Subcutaneous adipose tissue (tissue), 4 donors: ENCODE results near the gene TMPRSS11E. TPM values are rescaled to one million over a fixed set of nuclear protein-coding genes. Genes with fewer than 3 reads are reported as not detected.

ENCODE experiments used
- CTCF ChIP-seq: fragments of 450-650 bp; IDR thresholded peaks from one replicate; pipeline ENCODE4 v1.5.1; 2016; ENCODE audit warnings: low read depth, mild to moderate bottlenecking, control low read depth, antibody characterized with exemption, moderate library complexity
- total RNA-seq, 4 donors: library from RNA; depleted of rRNA; stranded (reverse); fragments of >200 nt; gene quantifications; one replicate each; pipeline ENCODE4 v1.1.0, GENCODE V29; 2016

The TMPRSS11E gene
- total RNA-seq, 4 donors from 2014 or later, result not detected

GRCh38 chr4:68410643-68411042 is 36.6 kb upstream of the TMPRSS11E start:
- TF ChIP-seq CTCF, result no peak

GRCh38 chr4:68416591-68416990 is 30.7 kb upstream of the TMPRSS11E start:
- TF ChIP-seq CTCF, result no peak

DNA sequence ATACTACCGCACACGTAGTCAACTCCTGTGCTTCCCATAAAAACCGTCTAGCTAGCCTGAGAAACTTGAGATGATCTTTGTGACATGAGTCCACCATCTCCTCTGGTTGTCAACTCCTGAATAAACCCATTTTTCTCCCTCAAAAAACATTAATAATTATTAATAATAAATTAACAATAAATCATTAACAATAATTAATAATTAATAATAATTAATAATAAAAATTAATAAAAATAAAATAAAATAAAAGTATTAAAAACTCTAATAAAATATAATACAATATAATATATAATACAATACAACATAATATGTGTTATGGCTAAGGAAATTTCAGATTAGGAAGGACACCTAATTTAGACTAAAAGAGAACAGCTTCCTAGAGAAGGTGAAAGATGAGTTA is 20.7 kb upstream of the TMPRSS11E start:
- no peak for TF ChIP-seq CTCF

DNA sequence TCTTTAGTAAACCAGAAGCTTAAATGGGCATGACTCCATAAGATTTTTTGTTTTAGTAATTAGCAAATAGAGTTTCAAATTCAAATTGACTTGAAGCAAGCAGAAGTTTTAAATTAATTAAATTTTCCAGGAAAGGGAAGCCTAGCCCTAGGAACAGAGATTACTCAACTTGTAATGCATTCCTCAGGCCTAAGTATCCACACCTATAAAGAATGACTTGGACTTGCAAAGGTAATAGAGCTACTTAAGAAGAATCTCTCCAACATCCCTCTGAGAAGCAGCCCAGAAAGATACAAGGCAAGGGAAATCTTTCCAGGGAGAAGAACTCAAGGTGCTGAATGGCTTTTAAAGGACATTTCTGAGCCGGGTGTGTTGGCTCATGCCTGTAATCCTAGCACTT is 16.9 kb upstream of the TMPRSS11E start:
- no peak for TF ChIP-seq CTCF

- TF ChIP-seq CTCF, result no peak
These were observed 14.9 kb upstream of the TMPRSS11E start for GRCh38 chr4:68432320-68432719.

DNA sequence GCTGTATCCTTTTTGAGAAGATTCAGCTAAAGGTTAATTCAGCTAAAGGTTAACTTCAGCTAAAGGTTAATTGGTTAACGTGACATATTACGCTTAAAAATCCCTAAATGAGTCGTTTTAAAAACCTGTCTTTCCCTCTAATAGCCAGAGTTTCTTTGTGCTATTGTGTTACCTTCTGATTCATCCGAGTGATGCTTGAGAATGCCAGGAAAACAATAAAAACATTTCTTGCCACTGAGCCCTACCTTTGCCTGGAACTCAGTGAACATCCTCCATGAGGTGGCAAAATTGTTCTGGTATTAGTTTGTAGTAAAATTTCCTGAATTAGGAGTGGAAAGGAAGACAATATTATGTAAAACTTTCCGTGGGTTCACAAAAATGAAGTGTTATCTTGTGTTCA is 13.7 kb upstream of the TMPRSS11E start:
- TF ChIP-seq CTCF, result no peak

DNA sequence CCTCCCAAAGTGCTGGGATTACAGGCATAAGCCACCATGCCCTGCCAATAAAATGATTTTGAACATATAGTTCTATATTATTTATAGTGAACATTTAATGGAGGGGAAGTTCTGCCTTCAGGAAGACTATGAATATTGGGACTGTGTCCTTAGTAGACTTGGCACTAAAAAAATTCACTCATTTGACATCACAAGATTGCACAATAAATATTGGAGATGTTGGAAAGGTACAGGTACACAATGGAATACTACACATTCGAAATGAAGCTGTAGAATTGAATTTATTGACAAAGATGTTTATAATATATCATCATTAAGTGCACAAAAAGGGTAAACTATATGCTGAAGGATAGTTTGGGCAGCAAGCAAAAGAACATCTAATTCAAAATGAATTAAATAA is 13.0 kb upstream of the TMPRSS11E start:
- TF ChIP-seq CTCF, result no peak
